Caco-2 (cell line): ENCODE results near the gene TTC9. TPM values are rescaled to one million over a fixed set of nuclear protein-coding genes. Genes with fewer than 3 reads are reported as not detected.
A peak's percentile ranks its signal among the peaks of the same experiment; 100 is the strongest.

Source experiments
- BruUV-seq: library from RNA; stranded (reverse); fragments of 400-500 nt; replicated peaks from 2 replicates; lab custom pipeline; 2021; lab: Mats Ljungman, UMichigan
- CTCF ChIA-PET: fragments of 300-600 bp; sonication (Branson Sonifier 250); formaldehyde crosslinking; loops from one replicate; lab custom pipeline; 2022; ENCODE audit warnings: antibody characterized with exemption; lab: Charles Lee
- POLR2A ChIA-PET: fragments of 300-600 bp; sonication (Branson Sonifier 250); formaldehyde crosslinking; loops from one replicate; lab custom pipeline; 2022; ENCODE audit warnings: antibody characterized with exemption; lab: Charles Lee
- DNase-seq, 2 experiments: peaks; one replicate each; pipeline versions ENCODE4 v3.0.0 to v3.0.0-alpha.2; 2020 to 2022
- H3K27me3 ChIP-seq: replicated peaks from 2 replicates; pipeline ENCODE4 v1.6.0; 2011; ENCODE audit warnings: low read length; ENCODE audit not compliant: control insufficient read depth, insufficient read depth
- H3K36me3 ChIP-seq: 2 replicates; pipeline ENCODE4 v1.5.1; 2011; ENCODE audit warnings: low read length; ENCODE audit not compliant: control insufficient read depth, insufficient read depth
- H3K4me1 ChIP-seq: fragments of 250-450 bp; sonication (Bioruptor Pico); 2 replicates; pipeline ENCODE4 v1.5.1; 2020; ENCODE audit warnings: mild to moderate bottlenecking
- H3K4me3 ChIP-seq: 2 replicates; pipeline ENCODE4 v1.5.1; 2011; ENCODE audit warnings: low read depth, mild to moderate bottlenecking, control low read depth, low read length
- H3K9me3 ChIP-seq: fragments of 250-450 bp; sonication (Bioruptor Pico); 2 replicates; pipeline ENCODE4 v1.5.1; 2020; ENCODE audit warnings: mild to moderate bottlenecking, moderate library complexity
- H3K27ac Mint-ChIP-seq: one replicate; pipeline ENCODE4 v1.8.0; 2022; ENCODE audit warnings: mixed read lengths; ENCODE audit not compliant: unreplicated experiment
- H3K27me3 Mint-ChIP-seq: one replicate; pipeline ENCODE4 v1.8.0; 2022; ENCODE audit warnings: mixed read lengths; ENCODE audit not compliant: insufficient read depth, unreplicated experiment
- H3K36me3 Mint-ChIP-seq: one replicate; pipeline ENCODE4 v1.8.0; 2022; ENCODE audit warnings: mild to moderate bottlenecking, mixed read lengths; ENCODE audit not compliant: insufficient read depth, unreplicated experiment
- H3K4me1 Mint-ChIP-seq: one replicate; pipeline ENCODE4 v1.8.0; 2022; ENCODE audit warnings: low read depth, mixed read lengths; ENCODE audit not compliant: unreplicated experiment
- H3K4me3 Mint-ChIP-seq: one replicate; pipeline ENCODE4 v1.8.0; 2022; ENCODE audit warnings: mild to moderate bottlenecking, moderate library complexity, mixed read lengths; ENCODE audit not compliant: unreplicated experiment
- H3K9me3 Mint-ChIP-seq: one replicate; pipeline ENCODE4 v1.8.0; 2022; ENCODE audit warnings: mixed read lengths; ENCODE audit not compliant: unreplicated experiment
- CTCF ChIP-seq, 2 experiments: fragments of 200-600 bp in 1 of 2; IDR thresholded peaks; 1 replicate in 1 of 2; 2 replicates in 1 of 2; pipeline versions ENCODE4 v1.5.1 to v1.8.0; 2011 to 2022; ENCODE audit warnings: antibody characterized with exemption in 1 of 2, control low read depth in 1 of 2, inconsistent platforms in 1 of 2, low read depth in 1 of 2, low read length in 1 of 2, mild to moderate bottlenecking in 1 of 2, moderate library complexity in 1 of 2; ENCODE audit not compliant: insufficient read depth in 1 of 2, severe bottlenecking in 1 of 2, unreplicated experiment in 1 of 2
- intact Hi-C: fragments of 100-400 bp; cut with micrococcal nuclease; formaldehyde crosslinking; loops from one replicate; pipeline ENCODE4 v1.10.0; 2022; ENCODE audit not compliant: unreplicated experiment
- total RNA-seq: library from RNA; stranded (reverse); gene quantifications from 2 replicates; pipeline ENCODE4 v1.2.3, GENCODE V29; 2022

The TTC9 gene
- total RNA-seq, 1 experiment from 2014 or later: 4.6 TPM

- no peaks in the 10 kb centered on the region for H3K4me1 ChIP-seq
- H3K9me3 Mint-ChIP-seq: no peaks in the 10 kb centered on the region
- ChIA-PET CTCF (no interaction called here), POLR2A (interaction anchor here (0.7 kb wide), 1 partner anchor 346 kb away, joined by 3 read pairs; no protein-coding TSS in a partner anchor)
- DNase-seq: no peak
- H3K4me3 ChIP-seq: peak overlapping the region; percentile 62
- intact Hi-C loops: loop anchor here (5.0 kb wide), 1 partner anchor 116 kb away; no protein-coding TSS in a partner anchor
- no peaks in the 10 kb centered on the region for H3K36me3 ChIP-seq
- peak overlapping the region; percentile 93 for H3K4me3 Mint-ChIP-seq
- peaks cover 1% of the 10 kb centered on the region for H3K27me3 Mint-ChIP-seq
- TSS peak; percentile 77 for BruUV-seq
- no peak for TF ChIP-seq CTCF (IDR thresholded peaks at IDR 0.05; ENCODE audit: insufficient read depth in 1 of 2, low read depth in 1 of 2, low read length in 1 of 2, severe bottlenecking in 1 of 2, unreplicated experiment in 1 of 2)
- H3K9me3 ChIP-seq: no peaks in the 10 kb centered on the region
- H3K36me3 Mint-ChIP-seq: peaks cover 6% of the 10 kb centered on the region
- H3K27ac Mint-ChIP-seq: peak overlapping the region; percentile 92
- peaks cover 8% of the 10 kb centered on the region for H3K4me1 Mint-ChIP-seq
- H3K27me3 ChIP-seq: no peaks in the 10 kb centered on the region
These were observed 40.6 kb upstream of the TTC9 start for GRCh38 chr14:70601162-70601561.

- no peaks in the 10 kb centered on the region for H3K9me3 ChIP-seq
- no peak overlapping the region for H3K4me3 ChIP-seq
- ChIA-PET POLR2A (no interaction called here), CTCF (no interaction called here)
- no peak overlapping the region for H3K27ac Mint-ChIP-seq
- H3K27me3 ChIP-seq: no peaks in the 10 kb centered on the region
- H3K27me3 Mint-ChIP-seq: peaks cover 8% of the 10 kb centered on the region
- no TSS peak for BruUV-seq
- intact Hi-C loops: loop anchor here (5.0 kb wide), 1 partner anchor 115 kb away; no protein-coding TSS in a partner anchor
- no peaks in the 10 kb centered on the region for H3K4me1 ChIP-seq
- H3K4me3 Mint-ChIP-seq: no peak overlapping the region
- peaks cover 8% of the 10 kb centered on the region for H3K4me1 Mint-ChIP-seq
- peaks cover 6% of the 10 kb centered on the region for H3K36me3 Mint-ChIP-seq
- TF ChIP-seq CTCF (IDR thresholded peaks at IDR 0.05; ENCODE audit: insufficient read depth in 1 of 2, low read depth in 1 of 2, low read length in 1 of 2, severe bottlenecking in 1 of 2, unreplicated experiment in 1 of 2): no peak
- DNase-seq: no peak
- H3K36me3 ChIP-seq: no peaks in the 10 kb centered on the region
- H3K9me3 Mint-ChIP-seq: no peaks in the 10 kb centered on the region
These were observed 39.5 kb upstream of the TTC9 start for GRCh38 chr14:70602254-70602653.

GRCh38 chr14:70611216-70611615 is 30.5 kb upstream of the TTC9 start:
- Histone ChIP-seq H3K9me3 (no peaks in the 10 kb centered on the region), H3K4me1 (no peaks in the 10 kb centered on the region), H3K36me3 (no peaks in the 10 kb centered on the region), H3K27me3 (no peaks in the 10 kb centered on the region), H3K4me3 (no peak overlapping the region)
- H3K36me3 Mint-ChIP-seq: no peaks in the 10 kb centered on the region
- DNase-seq: no peak
- ChIA-PET CTCF (no interaction called here), POLR2A (no interaction called here)
- no peak for TF ChIP-seq CTCF (IDR thresholded peaks at IDR 0.05; ENCODE audit: insufficient read depth in 1 of 2, low read depth in 1 of 2, low read length in 1 of 2, severe bottlenecking in 1 of 2, unreplicated experiment in 1 of 2)
- H3K4me3 Mint-ChIP-seq: no peak overlapping the region
- H3K4me1 Mint-ChIP-seq: no peaks in the 10 kb centered on the region
- intact Hi-C loops: no loop called here
- no peak overlapping the region for H3K27ac Mint-ChIP-seq
- no peaks in the 10 kb centered on the region for H3K9me3 Mint-ChIP-seq
- no TSS peak for BruUV-seq
- peaks cover 6% of the 10 kb centered on the region for H3K27me3 Mint-ChIP-seq
